CD4-positive, alpha-beta T cell treated with Interleukin-12 subunit alpha and Interleukin-12 subunit beta, for 1 hour (primary cell): ENCODE results near the gene ZC3H6.
"Not testable (repeated sequence)": the region's sequence is repeated elsewhere in the genome, so short reads cannot be mapped to it uniquely, and the experiment has no call there.

Experiments
- DNase-seq: peaks from one replicate; pipeline ENCODE4 v3.0.0-alpha.2; 2020

The ZC3H6 gene

GRCh38 chr2:112276954-112277353 lies 1.6 kb downstream of the ZC3H6 start:
- no peak for DNase-seq

- DNase-seq = no peak
Measured at GRCh38 chr2:112277596-112278220, 2.3 kb downstream of the ZC3H6 start.

- DNase-seq = not testable (repeated sequence)
Measured at GRCh38 chr2:112282066-112282465, 6.7 kb downstream of the ZC3H6 start.

DNA sequence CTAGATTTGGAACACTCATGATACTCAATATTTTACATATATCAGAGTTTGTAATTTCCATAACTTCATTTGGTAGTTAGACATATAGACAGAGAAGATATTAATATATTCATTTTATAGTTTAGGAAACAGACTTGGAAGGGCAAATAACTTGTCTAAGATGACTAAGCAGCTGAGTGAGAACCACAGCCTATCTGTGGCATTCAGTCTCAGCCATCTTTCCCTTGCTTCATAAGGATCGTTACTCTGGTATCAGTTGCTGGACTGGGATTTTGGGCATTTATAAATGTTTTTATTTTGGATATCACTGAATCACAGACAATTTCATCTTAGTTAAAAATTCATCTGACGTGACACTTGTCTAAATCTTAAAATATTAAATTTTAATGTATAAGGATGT lies 8.1 kb downstream of the ZC3H6 start:
- not testable (repeated sequence) for DNase-seq

DNA sequence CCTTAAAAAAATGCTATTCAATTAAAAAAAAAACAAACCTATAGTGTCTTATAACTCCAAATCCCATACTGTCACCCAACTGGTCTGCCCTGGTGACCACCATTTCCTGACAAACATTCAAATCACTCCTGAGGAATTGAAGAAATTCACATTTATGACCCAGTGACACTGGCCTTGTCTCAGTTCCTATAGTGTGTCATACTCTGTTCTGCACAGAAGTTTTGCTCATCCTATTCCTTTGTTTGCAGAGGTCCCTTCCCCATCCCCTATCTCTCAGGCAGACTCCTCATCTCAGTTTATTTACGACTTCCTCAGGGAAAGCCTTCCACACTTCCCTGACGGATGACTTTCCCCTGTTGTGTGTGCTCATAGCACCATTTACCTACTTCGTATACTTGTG lies 14.7 kb downstream of the ZC3H6 start:
- DNase-seq = no peak

DNA sequence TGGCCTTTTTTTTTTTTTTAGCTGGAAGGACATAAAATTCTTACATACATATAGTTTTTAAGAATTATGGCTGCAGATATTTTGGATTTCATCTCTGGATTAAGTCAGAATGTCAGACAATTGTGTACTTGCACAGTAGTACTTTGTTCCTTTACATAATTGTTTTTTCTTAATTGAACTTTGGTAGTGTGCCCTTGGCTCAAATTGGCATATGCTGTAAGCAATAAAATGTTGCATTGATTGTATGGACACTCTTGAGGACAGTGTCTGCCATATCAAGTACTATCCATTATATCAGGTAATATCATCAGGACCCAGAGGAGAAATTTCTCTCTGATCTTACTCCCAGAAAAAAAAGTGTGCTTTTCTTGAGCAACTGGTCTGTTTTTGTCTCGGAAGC lies 15.3 kb downstream of the ZC3H6 start:
- no peak for DNase-seq

DNA sequence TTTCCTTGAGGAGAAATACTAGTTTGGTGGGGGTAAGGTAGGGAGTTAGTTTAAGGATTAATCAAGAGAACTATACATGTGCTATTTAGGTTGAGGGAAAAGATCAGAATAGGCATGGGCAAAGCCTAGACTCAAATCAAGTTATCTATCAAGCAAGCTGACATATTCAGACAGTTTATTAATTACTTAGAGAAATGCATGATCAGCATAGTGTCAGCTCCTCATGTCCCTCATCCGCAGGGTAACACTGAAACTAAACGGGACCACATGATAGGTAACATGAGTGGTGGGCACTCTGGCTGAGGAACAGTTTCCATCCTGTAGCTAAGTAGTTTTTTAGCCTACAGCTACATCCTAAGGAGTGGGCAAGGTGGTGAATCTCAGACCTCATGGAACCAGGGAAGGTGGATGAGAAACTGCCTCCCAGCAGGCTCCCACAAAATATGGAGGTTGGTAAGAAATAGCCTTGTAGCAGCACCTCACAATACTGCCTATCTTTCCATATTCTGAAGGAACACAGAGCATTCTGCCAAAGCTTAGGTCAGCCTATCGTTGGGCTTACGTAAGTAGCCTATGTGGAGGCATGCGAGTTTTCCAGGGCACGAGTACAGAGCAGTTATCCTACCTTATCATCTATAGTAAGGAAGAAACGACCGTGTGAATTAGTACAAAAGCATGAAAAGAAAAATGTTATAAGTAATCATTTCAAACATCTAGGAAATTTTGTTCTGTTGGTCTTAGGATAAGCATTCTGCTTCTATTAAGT lies 18.4 kb downstream of the ZC3H6 start:
- no peak for DNase-seq

DNA sequence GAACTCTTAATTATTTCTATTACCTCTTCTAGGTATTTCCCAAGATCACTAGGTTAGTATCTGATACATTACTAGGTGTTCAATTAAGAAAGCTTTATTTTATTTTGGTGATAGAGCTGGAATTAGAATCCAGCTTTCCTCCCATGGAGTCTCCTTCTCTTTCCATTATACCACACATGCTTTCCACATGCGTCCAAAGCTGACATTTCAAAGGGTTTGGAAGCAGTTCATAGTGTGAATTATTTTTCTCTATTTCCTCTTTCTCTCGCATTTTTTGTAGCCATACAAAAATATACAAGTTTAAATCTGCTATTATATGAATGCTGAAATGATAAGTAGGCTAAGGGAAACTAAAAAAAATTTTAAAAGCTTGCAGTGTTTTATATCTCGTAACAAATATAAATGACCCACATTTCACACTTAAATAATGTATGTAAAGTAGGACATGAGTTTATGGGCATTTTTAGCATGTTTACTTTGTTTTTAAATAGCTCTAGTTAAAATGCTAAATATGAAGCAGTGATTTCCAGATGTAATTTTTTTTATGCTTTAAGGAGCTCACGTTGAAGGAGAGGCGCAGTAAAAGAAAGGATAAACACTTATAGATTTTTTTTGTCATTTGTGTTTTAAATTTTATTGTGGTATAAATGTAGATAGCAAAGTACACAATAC lies 20.1 kb downstream of the ZC3H6 start:
- no peak for DNase-seq

DNA sequence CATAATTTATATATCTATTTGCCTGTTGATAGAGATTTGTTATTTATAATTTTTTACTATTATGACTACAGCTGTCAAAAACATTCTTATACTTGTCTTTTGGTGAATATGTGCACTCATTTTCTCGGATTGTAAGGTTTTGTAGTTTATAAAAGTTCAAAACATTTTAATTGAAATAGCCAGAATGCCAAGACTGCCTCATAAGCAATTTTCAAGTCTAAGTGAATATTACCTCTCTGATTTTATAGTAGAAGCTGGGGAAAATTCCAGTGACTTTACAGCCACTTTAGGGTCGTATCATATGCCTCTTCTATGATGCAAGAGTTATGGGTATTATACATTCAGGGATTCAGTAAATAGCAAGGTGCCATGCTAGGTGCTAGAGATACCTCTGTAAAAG lies 21.0 kb downstream of the ZC3H6 start:
- no peak for DNase-seq

- DNase-seq = no peak
Measured at GRCh38 chr2:112301171-112301584, 25.8 kb downstream of the ZC3H6 start.

DNA sequence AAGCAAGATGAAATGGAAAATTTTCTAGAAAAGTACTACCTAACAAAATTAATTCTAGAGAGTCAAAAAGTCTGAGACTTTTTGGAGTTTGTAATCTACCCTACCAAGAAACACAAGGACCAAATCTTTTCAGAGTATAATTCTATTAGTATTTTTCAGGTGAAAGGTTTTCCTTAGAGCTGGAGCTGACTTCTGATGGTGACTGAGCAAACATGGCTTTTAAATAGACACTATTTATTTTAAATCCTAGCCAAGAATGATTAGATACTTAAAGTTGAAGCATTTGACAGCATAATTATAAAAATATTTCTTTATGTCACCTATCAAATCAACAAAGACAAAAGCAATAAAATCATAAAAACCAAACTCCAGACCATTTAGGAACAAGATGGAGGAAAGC lies 26.6 kb downstream of the ZC3H6 start:
- DNase-seq = no peak

DNA sequence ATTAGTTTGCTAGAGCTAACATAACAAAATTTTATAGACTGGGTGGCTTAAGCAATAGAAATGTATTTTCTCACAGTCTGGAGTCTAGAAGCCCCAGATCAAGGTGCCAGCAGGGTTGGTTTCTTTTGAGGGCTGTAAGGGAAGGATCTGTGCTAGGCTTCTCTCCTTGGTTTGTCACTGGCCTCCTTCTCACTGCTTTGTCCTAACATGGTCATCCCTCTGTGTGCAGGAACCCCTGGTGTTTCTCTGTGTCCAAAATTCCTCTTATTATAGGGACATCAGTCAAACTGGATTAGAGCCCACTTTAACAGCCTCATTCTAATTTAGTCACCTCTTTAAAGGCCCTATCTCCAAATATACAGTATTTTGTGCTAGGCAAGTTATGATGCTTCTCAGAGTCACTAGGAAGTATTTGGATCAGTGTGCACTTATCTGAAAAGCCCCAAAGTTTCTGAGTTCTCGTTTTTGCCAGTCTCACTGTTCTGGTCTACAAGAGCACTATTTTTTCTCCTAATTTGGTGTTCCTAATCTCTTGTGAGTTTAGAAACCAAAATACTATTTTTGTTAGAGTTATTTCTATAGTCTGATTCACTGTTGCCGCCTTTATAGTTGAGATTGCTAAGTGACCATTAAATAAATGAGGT lies 29.0 kb downstream of the ZC3H6 start:
- DNase-seq = no peak

GRCh38 chr2:112305132-112305531 lies 29.7 kb downstream of the ZC3H6 start:
- no peak for DNase-seq

DNA sequence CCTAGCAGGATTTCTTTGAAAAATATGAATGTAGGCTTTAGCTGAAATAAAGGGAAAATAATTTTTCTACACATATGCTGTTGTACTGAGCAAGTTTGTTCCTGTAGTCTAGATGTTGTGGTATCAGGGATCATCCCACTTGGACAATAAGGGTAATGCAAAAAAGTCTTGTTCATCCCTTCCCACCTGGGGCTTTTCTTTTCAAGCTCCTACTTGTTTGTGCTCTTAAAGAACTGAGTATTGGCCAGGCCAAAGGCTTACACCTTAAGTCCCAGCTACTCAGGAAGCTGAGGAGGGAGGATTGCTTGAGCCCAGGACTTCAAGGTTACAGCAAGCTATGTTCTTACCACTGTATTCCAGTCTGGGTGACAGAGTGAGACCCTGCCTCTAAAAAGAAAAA lies 35.5 kb downstream of the ZC3H6 start:
- no peak for DNase-seq

DNA sequence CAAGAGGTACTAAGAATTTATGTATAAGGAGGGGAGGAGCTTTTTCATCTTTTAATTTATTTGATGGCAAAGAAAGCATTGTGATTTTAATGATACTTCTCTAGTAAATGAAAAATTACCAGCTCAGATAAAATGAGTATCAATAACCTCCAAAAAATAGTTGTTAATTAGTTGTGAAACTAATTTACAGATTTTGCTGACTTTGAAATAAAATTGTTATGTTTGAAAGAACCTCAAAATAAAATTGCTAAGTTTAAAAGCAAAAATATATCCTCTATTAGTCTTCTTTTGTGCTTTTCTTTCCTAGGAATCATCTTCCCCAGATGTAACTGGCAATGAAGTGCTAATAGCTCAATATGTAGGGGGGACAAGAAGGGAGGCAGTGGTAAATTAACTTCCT lies 36.5 kb downstream of the ZC3H6 start:
- no peak for DNase-seq

GRCh38 chr2:112312821-112313220 lies 37.4 kb downstream of the ZC3H6 start:
- DNase-seq = no peak

GRCh38 chr2:112314856-112315255 lies 39.5 kb downstream of the ZC3H6 start:
- DNase-seq = no peak

DNA sequence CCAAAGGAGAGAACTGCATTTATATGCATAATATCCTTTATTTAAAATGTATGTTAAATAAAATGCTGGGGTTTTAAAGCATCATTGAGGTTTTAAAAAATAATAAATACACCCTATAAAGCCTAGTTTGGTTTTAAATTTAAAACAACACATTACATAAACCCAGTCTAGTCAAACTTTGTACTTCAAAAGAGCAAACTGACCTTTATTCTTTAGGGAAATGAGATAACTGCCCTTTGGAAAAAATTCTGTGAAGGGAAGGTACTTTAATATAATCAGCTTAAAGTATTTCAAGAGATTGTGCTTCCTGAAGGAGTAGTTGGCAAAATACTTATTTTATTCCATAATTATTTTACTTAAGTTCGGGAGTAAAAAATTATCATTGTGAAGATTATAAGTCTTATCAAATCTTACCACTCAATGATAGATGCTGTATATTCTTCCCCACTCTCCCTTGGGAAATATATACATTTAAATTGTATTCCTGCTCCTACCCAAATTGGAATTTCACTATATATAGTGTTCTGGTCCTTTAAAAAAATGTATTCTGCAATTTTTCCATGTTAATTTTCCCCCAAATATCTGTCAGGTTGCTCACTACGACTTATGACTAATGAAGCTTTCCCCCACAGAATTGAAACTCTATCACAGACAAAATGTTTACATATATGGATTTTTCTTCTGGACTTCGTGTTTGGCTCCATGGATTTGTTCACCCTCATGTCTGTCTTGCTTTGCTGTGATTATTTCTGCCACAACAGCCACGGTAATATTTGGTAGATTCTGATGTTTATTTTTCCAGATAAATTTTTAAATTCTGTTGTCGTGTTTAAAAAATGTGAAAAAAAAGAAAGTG lies 42.1 kb downstream of the ZC3H6 start:
- DNase-seq = no peak

DNA sequence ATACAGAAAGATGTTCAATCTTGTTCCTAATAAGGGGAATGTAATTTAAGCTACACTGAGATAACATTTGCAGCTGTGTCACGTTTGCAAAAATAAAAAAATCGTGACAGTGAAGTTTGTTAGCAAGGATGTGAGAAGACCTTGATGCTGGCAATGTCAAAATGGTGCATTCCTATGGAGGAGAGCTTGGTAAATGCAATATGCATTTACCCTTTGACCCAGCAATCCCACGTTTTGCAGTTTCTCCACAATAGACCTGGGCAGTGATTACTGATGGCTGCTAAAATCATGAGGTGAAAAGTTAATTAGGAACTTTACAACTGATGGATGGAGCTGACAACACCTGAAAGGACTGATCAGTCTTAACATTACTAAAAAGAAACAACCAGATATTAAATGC lies 43.1 kb downstream of the ZC3H6 start:
- no peak for DNase-seq

GRCh38 chr2:112321375-112322320 lies 46.3 kb downstream of the ZC3H6 start:
- no peak for DNase-seq

- DNase-seq = no peak
Measured at GRCh38 chr2:112322919-112323318, 47.5 kb downstream of the ZC3H6 start.
